HEK293 (cell line): ENCODE results near the gene KANK4.

Experiments
- PRDM10 ChIP-seq: fragments of 450-650 bp; formaldehyde crosslinking; IDR thresholded peaks from 2 replicates; pipeline ENCODE4 v1.5.1; 2016; ENCODE audit warnings: missing biosample characterization, missing genetic modification characterization
- RBAK ChIP-seq: fragments of 450-650 bp; formaldehyde crosslinking; IDR thresholded peaks from 2 replicates; pipeline ENCODE4 v1.5.1; 2016; ENCODE audit warnings: missing biosample characterization, missing genetic modification characterization
- SCRT2 ChIP-seq: fragments of 450-650 bp; formaldehyde crosslinking; IDR thresholded peaks from 2 replicates; pipeline ENCODE4 v1.5.1; 2016; ENCODE audit warnings: missing biosample characterization, missing genetic modification characterization
- ZBTB11 ChIP-seq: fragments of 450-650 bp; formaldehyde crosslinking; conservative IDR thresholded peaks from 2 replicates; pipeline ENCODE4 v1.5.1; 2016; ENCODE audit warnings: low read depth, missing biosample characterization, missing genetic modification characterization
- ZBTB49 ChIP-seq: fragments of 450-650 bp; formaldehyde crosslinking; IDR thresholded peaks from 2 replicates; pipeline ENCODE4 v1.5.1; 2016; ENCODE audit warnings: missing biosample characterization, missing genetic modification characterization, low read depth
- ZBTB7A ChIP-seq: fragments of 450-650 bp; formaldehyde crosslinking; IDR thresholded peaks from 2 replicates; pipeline ENCODE4 v1.5.1; 2016; ENCODE audit warnings: low read depth, missing biosample characterization, missing genetic modification characterization
- ZIC2 ChIP-seq: fragments of 450-650 bp; formaldehyde crosslinking; IDR thresholded peaks from 2 replicates; pipeline ENCODE4 v1.5.1; 2016; ENCODE audit warnings: missing biosample characterization, missing genetic modification characterization
- ZNF148 ChIP-seq: fragments of 450-650 bp; formaldehyde crosslinking; IDR thresholded peaks from 2 replicates; pipeline ENCODE4 v1.5.0; 2017; ENCODE audit warnings: missing biosample characterization, missing genetic modification characterization, borderline replicate concordance
- ZNF175 ChIP-seq: fragments of 450-650 bp; formaldehyde crosslinking; IDR thresholded peaks from 2 replicates; pipeline ENCODE4 v1.5.1; 2016; ENCODE audit warnings: missing biosample characterization, missing genetic modification characterization
- ZNF19 ChIP-seq: fragments of 450-650 bp; formaldehyde crosslinking; IDR thresholded peaks from 2 replicates; pipeline ENCODE4; 2016; ENCODE audit warnings: missing biosample characterization, missing genetic modification characterization, low read depth
- ZNF214 ChIP-seq: fragments of 450-650 bp; formaldehyde crosslinking; IDR thresholded peaks from 2 replicates; pipeline ENCODE4 v1.5.1; 2017; ENCODE audit warnings: missing biosample characterization, mild to moderate bottlenecking, missing genetic modification characterization, borderline replicate concordance
- ZNF354C ChIP-seq: fragments of 450-650 bp; formaldehyde crosslinking; IDR thresholded peaks from 2 replicates; pipeline ENCODE4 v1.5.1; 2016; ENCODE audit warnings: missing biosample characterization, missing genetic modification characterization, low read depth, borderline replicate concordance
- ZNF37A ChIP-seq: fragments of 450-650 bp; IDR thresholded peaks from 2 replicates; pipeline ENCODE4 v1.5.1; 2018; ENCODE audit warnings: missing biosample characterization, missing genetic modification characterization
- ZNF514 ChIP-seq: fragments of 450-650 bp; formaldehyde crosslinking; IDR thresholded peaks from 2 replicates; pipeline ENCODE4 v1.5.1; 2016; ENCODE audit warnings: missing biosample characterization, missing genetic modification characterization
- ZNF521 ChIP-seq: fragments of 450-650 bp; formaldehyde crosslinking; IDR thresholded peaks from 2 replicates; pipeline ENCODE4 v1.5.1; 2017; ENCODE audit warnings: missing biosample characterization, mild to moderate bottlenecking, missing genetic modification characterization
- ZNF555 ChIP-seq: fragments of 450-650 bp; formaldehyde crosslinking; conservative IDR thresholded peaks from 2 replicates; pipeline ENCODE4 v1.5.1; 2017; ENCODE audit warnings: missing biosample characterization, mild to moderate bottlenecking, missing genetic modification characterization, inconsistent platforms
- ZNF626 ChIP-seq: fragments of 450-650 bp; sonication (Bioruptor Pico); formaldehyde crosslinking; IDR thresholded peaks from 2 replicates; pipeline ENCODE4 v1.5.1; 2018; ENCODE audit warnings: missing biosample characterization, missing genetic modification characterization, inconsistent platforms
- ZNF629 ChIP-seq: fragments of 450-650 bp; formaldehyde crosslinking; IDR thresholded peaks from 2 replicates; pipeline ENCODE4 v1.5.1; 2017; ENCODE audit warnings: missing biosample characterization, missing genetic modification characterization
- ZNF677 ChIP-seq: fragments of 450-650 bp; IDR thresholded peaks from 2 replicates; pipeline ENCODE4 v1.5.0; 2018; ENCODE audit warnings: missing biosample characterization, mild to moderate bottlenecking, missing genetic modification characterization, moderate library complexity
- ZNF768 ChIP-seq: fragments of 450-650 bp; formaldehyde crosslinking; IDR thresholded peaks from 2 replicates; pipeline ENCODE4 v1.5.1; 2018; ENCODE audit warnings: missing biosample characterization, mild to moderate bottlenecking, missing genetic modification characterization
- ZNF785 ChIP-seq: fragments of 450-650 bp; formaldehyde crosslinking; IDR thresholded peaks from 2 replicates; pipeline ENCODE4 v1.5.1; 2016; ENCODE audit warnings: missing biosample characterization, missing genetic modification characterization
- ZNF791 ChIP-seq: fragments of 450-650 bp; formaldehyde crosslinking; IDR thresholded peaks from 2 replicates; pipeline ENCODE4 v1.5.1; 2016; ENCODE audit warnings: missing biosample characterization, missing genetic modification characterization
- ZSCAN16 ChIP-seq: fragments of 450-650 bp; formaldehyde crosslinking; IDR thresholded peaks from 2 replicates; pipeline ENCODE4 v1.5.1; 2016; ENCODE audit warnings: missing biosample characterization, missing genetic modification characterization
- ZSCAN30 ChIP-seq: fragments of 450-650 bp; IDR thresholded peaks from 2 replicates; pipeline ENCODE4 v1.5.1; 2018; ENCODE audit warnings: missing biosample characterization, mild to moderate bottlenecking, missing genetic modification characterization, moderate library complexity
- ZSCAN4 ChIP-seq: fragments of 450-650 bp; formaldehyde crosslinking; IDR thresholded peaks from 2 replicates; pipeline ENCODE4 v1.5.1; 2017; ENCODE audit warnings: missing biosample characterization, missing genetic modification characterization
- ZSCAN5A ChIP-seq: fragments of 450-650 bp; formaldehyde crosslinking; IDR thresholded peaks from 2 replicates; pipeline ENCODE4 v1.5.1; 2016; ENCODE audit warnings: missing biosample characterization, missing genetic modification characterization

KANK4 gene

GRCh38 chr1:62311473-62311943 is 7.7 kb downstream of the KANK4 start (continued):
- TF ChIP-seq ZBTB49 (tag by site-specific recombination) (no peak), ZNF626 (no peak), ZSCAN30 (tag by site-specific recombination) (no peak), ZNF768 (tag by site-specific recombination) (no peak), ZNF214 (tag by site-specific recombination) (no peak), ZSCAN5A (tag by site-specific recombination) (no peak), ZNF785 (tag by site-specific recombination) (no peak), ZNF175 (no peak), ZNF521 (no peak), ZNF677 (tag by site-specific recombination) (no peak), ZNF354C (tag by site-specific recombination) (no peak), ZNF514 (tag by site-specific recombination) (no peak), ZNF629 (peak; percentile 88), ZNF148 (tag by site-specific recombination) (no peak), RBAK (tag by site-specific recombination) (no peak), ZNF555 (tag by site-specific recombination) (no peak), ZSCAN4 (tag by site-specific recombination) (peak; percentile 32; the same call in 1 of the 2 replicates), ZNF37A (no peak), ZNF791 (tag by site-specific recombination) (no peak), SCRT2 (no peak), ZSCAN16 (no peak), ZIC2 (tag by site-specific recombination) (0 out of 2 replicates have a peak, but pooled peaks have one; percentile 26), ZBTB7A (tag by site-specific recombination) (no peak), ZBTB11 (tag by site-specific recombination) (no peak), PRDM10 (tag by site-specific recombination) (peak; percentile 88), ZNF19 (tag by site-specific recombination) (no peak)
